HEK293 (cell line): Measurements from ENCODE around the gene GRIA1.

ENCODE experiments used
- CTCF ChIA-PET: fragments of 350-600 bp; formaldehyde crosslinking; extraction: SDS; loops from one replicate; lab custom pipeline; 2021; ENCODE audit warnings: antibody characterized with exemption; lab: Yijun Ruan, JAX
- POLR2A ChIA-PET: fragments of 300-600 bp; formaldehyde crosslinking; extraction: SDS; loops from one replicate; lab custom pipeline; 2020; ENCODE audit warnings: antibody characterized with exemption, inconsistent platforms; lab: Yijun Ruan, JAX
- H3K27ac ChIP-seq: fragments of 200-500 bp; sonication (Bioruptor generic); 2 replicates; pipeline ENCODE4 v1.5.1; 2014; ENCODE audit warnings: low read depth, low read length, control low read depth, inconsistent platforms; ENCODE audit errors: extremely low read depth
- H3K36me3 ChIP-seq, 2 experiments: fragments of 200-500 bp in 1 of 2; sonication (Bioruptor generic) in 1 of 2; 1 replicate in 1 of 2; 2 replicates in 1 of 2; pipeline ENCODE4 v1.5.1; 2014 to 2017; ENCODE audit warnings: inconsistent platforms in 2 of 2, low read length in 2 of 2; ENCODE audit not compliant: control insufficient read depth in 2 of 2, insufficient read depth in 1 of 2
- H3K4me1 ChIP-seq: fragments of 200-500 bp; sonication (Bioruptor generic); 2 replicates; pipeline ENCODE4 v1.5.1; 2014; ENCODE audit warnings: mild to moderate bottlenecking, low read length, inconsistent platforms; ENCODE audit not compliant: control insufficient read depth, insufficient read depth
- H3K4me3 ChIP-seq: 2 replicates; pipeline ENCODE4 v1.5.1; 2011; ENCODE audit warnings: low read depth, mild to moderate bottlenecking, control low read depth, low read length, moderate library complexity
- H3K9me3 ChIP-seq: fragments of 200-500 bp; sonication (Bioruptor generic); 2 replicates; pipeline ENCODE4 v1.5.1; 2014; ENCODE audit warnings: low read depth, low read length, inconsistent platforms; ENCODE audit not compliant: control insufficient read depth, insufficient read depth
- IKZF3 ChIP-seq: fragments of 450-650 bp; IDR thresholded peaks from 2 replicates; pipeline ENCODE4 v1.5.0; 2018; ENCODE audit warnings: missing biosample characterization, mild to moderate bottlenecking, missing genetic modification characterization, moderate library complexity
- INSM2 ChIP-seq: fragments of 450-650 bp; formaldehyde crosslinking; IDR thresholded peaks from 2 replicates; pipeline ENCODE4 v1.5.1; 2016; ENCODE audit warnings: missing biosample characterization, missing genetic modification characterization
- MEIS1 ChIP-seq: sonication (generic); formaldehyde crosslinking; IDR thresholded peaks from 2 replicates; pipeline ENCODE4 v1.8.1; 2022; ENCODE audit warnings: missing genetic modification reagents, mild to moderate bottlenecking, borderline replicate concordance
- RBAK ChIP-seq: fragments of 450-650 bp; formaldehyde crosslinking; IDR thresholded peaks from 2 replicates; pipeline ENCODE4 v1.5.1; 2016; ENCODE audit warnings: missing biosample characterization, missing genetic modification characterization
- SCRT1 ChIP-seq: fragments of 450-650 bp; formaldehyde crosslinking; IDR thresholded peaks from 2 replicates; pipeline ENCODE4 v1.5.1; 2016; ENCODE audit warnings: missing biosample characterization, missing genetic modification characterization, borderline replicate concordance
- ZNF114 ChIP-seq: fragments of 450-650 bp; formaldehyde crosslinking; IDR thresholded peaks from 2 replicates; pipeline ENCODE4 v1.5.0; 2017; ENCODE audit warnings: missing biosample characterization, missing genetic modification characterization
- ZNF169 ChIP-seq: fragments of 450-650 bp; formaldehyde crosslinking; IDR thresholded peaks from 2 replicates; pipeline ENCODE4 v1.5.1; 2016; ENCODE audit warnings: missing biosample characterization, missing genetic modification characterization
- ZNF174 ChIP-seq: fragments of 450-650 bp; formaldehyde crosslinking; IDR thresholded peaks from 2 replicates; pipeline ENCODE4 v1.5.0; 2017; ENCODE audit warnings: missing biosample characterization, mild to moderate bottlenecking, missing genetic modification characterization
- ZNF184 ChIP-seq: fragments of 450-650 bp; IDR thresholded peaks from 2 replicates; pipeline ENCODE4 v1.5.1; 2018; ENCODE audit warnings: missing biosample characterization, mild to moderate bottlenecking, missing genetic modification characterization
- ZNF214 ChIP-seq: fragments of 450-650 bp; formaldehyde crosslinking; IDR thresholded peaks from 2 replicates; pipeline ENCODE4 v1.5.1; 2017; ENCODE audit warnings: missing biosample characterization, mild to moderate bottlenecking, missing genetic modification characterization, borderline replicate concordance
- ZNF302 ChIP-seq: fragments of 450-650 bp; formaldehyde crosslinking; IDR thresholded peaks from 2 replicates; pipeline ENCODE4 v1.5.1; 2016; ENCODE audit warnings: missing biosample characterization, missing genetic modification characterization, low read depth
- ZNF391 ChIP-seq: fragments of 450-650 bp; formaldehyde crosslinking; IDR thresholded peaks from 2 replicates; pipeline ENCODE4 v1.5.1; 2016; ENCODE audit warnings: low read depth, missing biosample characterization, missing genetic modification characterization, borderline replicate concordance
- ZNF473 ChIP-seq: fragments of 450-650 bp; formaldehyde crosslinking; IDR thresholded peaks from 2 replicates; pipeline ENCODE4 v1.5.1; 2017; ENCODE audit warnings: missing biosample characterization, missing genetic modification characterization
- ZNF514 ChIP-seq: fragments of 450-650 bp; formaldehyde crosslinking; IDR thresholded peaks from 2 replicates; pipeline ENCODE4 v1.5.1; 2016; ENCODE audit warnings: missing biosample characterization, missing genetic modification characterization
- ZNF529 ChIP-seq: fragments of 450-650 bp; formaldehyde crosslinking; IDR thresholded peaks from 2 replicates; pipeline ENCODE4 v1.5.1; 2017; ENCODE audit warnings: missing genetic modification characterization, missing biosample characterization; ENCODE audit not compliant: insufficient replicate concordance
- ZNF555 ChIP-seq: fragments of 450-650 bp; formaldehyde crosslinking; conservative IDR thresholded peaks from 2 replicates; pipeline ENCODE4 v1.5.1; 2017; ENCODE audit warnings: missing biosample characterization, mild to moderate bottlenecking, missing genetic modification characterization, inconsistent platforms
- ZNF571 ChIP-seq: fragments of 450-650 bp; formaldehyde crosslinking; IDR thresholded peaks from 2 replicates; pipeline ENCODE4 v1.5.0; 2017; ENCODE audit warnings: missing biosample characterization, missing genetic modification characterization
- ZNF704 ChIP-seq: fragments of 450-650 bp; formaldehyde crosslinking; IDR thresholded peaks from 2 replicates; pipeline ENCODE4 v1.5.1; 2016; ENCODE audit warnings: missing biosample characterization, missing genetic modification characterization
- ZNF76 ChIP-seq: fragments of 450-650 bp; formaldehyde crosslinking; IDR thresholded peaks from 2 replicates; pipeline ENCODE4; 2016; ENCODE audit warnings: low read depth, missing biosample characterization, missing genetic modification characterization, borderline replicate concordance
- ZNF791 ChIP-seq: fragments of 450-650 bp; formaldehyde crosslinking; IDR thresholded peaks from 2 replicates; pipeline ENCODE4 v1.5.1; 2016; ENCODE audit warnings: missing biosample characterization, missing genetic modification characterization
- TF ChIP-seq, protein P1 (sequence below): fragments of 450-650 bp; formaldehyde crosslinking; IDR thresholded peaks from 2 replicates; pipeline ENCODE4 v1.5.1; 2016; ENCODE audit warnings: missing biosample characterization, missing genetic modification characterization, borderline replicate concordance
- TF ChIP-seq, protein P2 (sequence below): fragments of 450-650 bp; formaldehyde crosslinking; IDR thresholded peaks from 2 replicates; pipeline ENCODE4 v1.5.1; 2016; ENCODE audit warnings: missing biosample characterization, missing genetic modification characterization
- TF ChIP-seq, protein P3 (sequence below): fragments of 450-650 bp; formaldehyde crosslinking; optimal IDR thresholded peaks from 2 replicates; pipeline ENCODE3; 2016; ENCODE audit warnings: missing biosample characterization, mild to moderate bottlenecking, missing genetic modification characterization

The GRIA1 gene

GRCh38 chr5:153672347-153673090 lies 182.0 kb downstream of the GRIA1 start (continued):
- TF ChIP-seq, protein P1, sequence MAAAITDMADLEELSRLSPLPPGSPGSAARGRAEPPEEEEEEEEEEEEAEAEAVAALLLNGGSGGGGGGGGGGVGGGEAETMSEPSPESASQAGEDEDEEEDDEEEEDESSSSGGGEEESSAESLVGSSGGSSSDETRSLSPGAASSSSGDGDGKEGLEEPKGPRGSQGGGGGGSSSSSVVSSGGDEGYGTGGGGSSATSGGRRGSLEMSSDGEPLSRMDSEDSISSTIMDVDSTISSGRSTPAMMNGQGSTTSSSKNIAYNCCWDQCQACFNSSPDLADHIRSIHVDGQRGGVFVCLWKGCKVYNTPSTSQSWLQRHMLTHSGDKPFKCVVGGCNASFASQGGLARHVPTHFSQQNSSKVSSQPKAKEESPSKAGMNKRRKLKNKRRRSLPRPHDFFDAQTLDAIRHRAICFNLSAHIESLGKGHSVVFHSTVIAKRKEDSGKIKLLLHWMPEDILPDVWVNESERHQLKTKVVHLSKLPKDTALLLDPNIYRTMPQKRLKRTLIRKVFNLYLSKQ (tag by site-specific recombination): no peak

DNA sequence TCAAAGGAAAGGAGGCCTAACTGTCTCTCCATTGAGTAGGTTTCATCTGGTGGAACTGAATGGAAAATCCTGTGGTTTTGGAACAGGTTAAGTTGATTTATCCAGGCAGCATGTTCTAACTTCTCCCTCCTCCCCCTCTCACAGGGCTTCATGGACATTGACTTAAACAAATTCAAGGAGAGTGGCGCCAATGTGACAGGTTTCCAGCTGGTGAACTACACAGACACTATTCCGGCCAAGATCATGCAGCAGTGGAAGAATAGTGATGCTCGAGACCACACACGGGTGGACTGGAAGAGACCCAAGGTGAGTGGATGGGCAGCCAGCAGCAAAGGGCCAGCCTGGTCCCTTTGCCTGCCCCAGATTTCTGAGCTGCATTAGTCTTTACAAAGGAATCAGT lies 183.9 kb downstream of the GRIA1 start:
- H3K27ac ChIP-seq: no peak overlapping the region
- H3K36me3 ChIP-seq: no peaks in the 10 kb centered on the region
- no peaks in the 10 kb centered on the region for H3K4me1 ChIP-seq
- POLR2A ChIA-PET: no interaction called here
- no peak overlapping the region for H3K4me3 ChIP-seq
- H3K9me3 ChIP-seq: no peaks in the 10 kb centered on the region
- no peak for TF ChIP-seq MEIS1 (CRISPR knock-in tag)
- TF ChIP-seq RBAK (tag by site-specific recombination): no peak
- CTCF ChIA-PET: no interaction called here

GRCh38 chr5:153676406-153676805 lies 185.9 kb downstream of the GRIA1 start:
- Histone ChIP-seq H3K4me3 (no peak overlapping the region), H3K36me3 (no peaks in the 10 kb centered on the region), H3K4me1 (no peaks in the 10 kb centered on the region), H3K9me3 (no peaks in the 10 kb centered on the region), H3K27ac (no peak overlapping the region)
- no peak for TF ChIP-seq INSM2 (tag by site-specific recombination)
- TF ChIP-seq SCRT1 (tag by site-specific recombination): no peak
- TF ChIP-seq ZNF214 (tag by site-specific recombination): no peak
- TF ChIP-seq ZNF302: no peak
- no peak for TF ChIP-seq ZNF555 (tag by site-specific recombination)
- TF ChIP-seq, protein P2, sequence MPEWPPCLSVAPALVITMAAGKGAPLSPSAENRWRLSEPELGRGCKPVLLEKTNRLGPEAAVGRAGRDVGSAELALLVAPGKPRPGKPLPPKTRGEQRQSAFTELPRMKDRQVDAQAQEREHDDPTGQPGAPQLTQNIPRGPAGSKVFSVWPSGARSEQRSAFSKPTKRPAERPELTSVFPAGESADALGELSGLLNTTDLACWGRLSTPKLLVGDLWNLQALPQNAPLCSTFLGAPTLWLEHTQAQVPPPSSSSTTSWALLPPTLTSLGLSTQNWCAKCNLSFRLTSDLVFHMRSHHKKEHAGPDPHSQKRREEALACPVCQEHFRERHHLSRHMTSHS (tag by site-specific recombination): no peak
- TF ChIP-seq ZNF391 (tag by site-specific recombination): no peak
- TF ChIP-seq ZNF571 (tag by site-specific recombination): no peak
- TF ChIP-seq ZNF114: no peak
- no peak for TF ChIP-seq ZNF529
- no peak for TF ChIP-seq IKZF3 (tag by site-specific recombination)
- TF ChIP-seq ZNF174: no peak
- no peak for TF ChIP-seq ZNF473 (tag by site-specific recombination)
- CTCF ChIA-PET: no interaction called here
- POLR2A ChIA-PET: no interaction called here

DNA sequence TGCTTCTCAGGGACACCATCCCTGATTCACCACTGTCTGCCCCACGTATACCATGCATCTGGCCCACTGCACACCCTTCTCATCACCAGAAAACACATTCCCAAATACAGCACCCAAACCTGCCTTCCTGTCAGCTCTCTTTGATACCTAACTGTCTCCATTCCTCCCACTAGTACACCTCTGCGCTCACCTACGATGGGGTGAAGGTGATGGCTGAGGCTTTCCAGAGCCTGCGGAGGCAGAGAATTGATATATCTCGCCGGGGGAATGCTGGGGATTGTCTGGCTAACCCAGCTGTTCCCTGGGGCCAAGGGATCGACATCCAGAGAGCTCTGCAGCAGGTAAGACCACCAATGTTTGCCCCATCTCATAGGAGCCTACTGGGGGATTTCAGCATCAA lies 186.4 kb downstream of the GRIA1 start:
- no peak overlapping the region for H3K4me3 ChIP-seq
- H3K27ac ChIP-seq: no peak overlapping the region
- ChIA-PET POLR2A (no interaction called here), CTCF (no interaction called here)
- no peaks in the 10 kb centered on the region for H3K9me3 ChIP-seq
- H3K4me1 ChIP-seq: no peaks in the 10 kb centered on the region
- no peaks in the 10 kb centered on the region for H3K36me3 ChIP-seq
- no peak for TF ChIP-seq ZNF76 (tag by site-specific recombination)
- no peak for TF ChIP-seq ZNF169 (tag by site-specific recombination)
- no peak for TF ChIP-seq ZNF514 (tag by site-specific recombination)
- no peak for TF ChIP-seq ZNF704 (tag by site-specific recombination)
- TF ChIP-seq ZNF184 (tag by site-specific recombination): no peak
- no peak for TF ChIP-seq ZNF791 (tag by site-specific recombination)
- TF ChIP-seq, protein P3, sequence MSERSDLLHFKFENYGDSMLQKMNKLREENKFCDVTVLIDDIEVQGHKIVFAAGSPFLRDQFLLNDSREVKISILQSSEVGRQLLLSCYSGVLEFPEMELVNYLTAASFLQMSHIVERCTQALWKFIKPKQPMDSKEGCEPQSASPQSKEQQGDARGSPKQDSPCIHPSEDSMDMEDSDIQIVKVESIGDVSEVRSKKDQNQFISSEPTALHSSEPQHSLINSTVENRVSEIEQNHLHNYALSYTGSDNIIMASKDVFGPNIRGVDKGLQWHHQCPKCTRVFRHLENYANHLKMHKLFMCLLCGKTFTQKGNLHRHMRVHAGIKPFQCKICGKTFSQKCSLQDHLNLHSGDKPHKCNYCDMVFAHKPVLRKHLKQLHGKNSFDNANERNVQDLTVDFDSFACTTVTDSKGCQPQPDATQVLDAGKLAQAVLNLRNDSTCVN (tag by site-specific recombination): no peak
